GM20000 (cell line): ENCODE results near the gene WNT1.

ENCODE experiments used
- DNase-seq: peaks from one replicate; pipeline ENCODE4 v3.0.0; 2012; ENCODE audit warnings: low spot score
- CTCF ChIP-seq: IDR thresholded peaks from 2 replicates; pipeline ENCODE4 v1.5.1; 2012; ENCODE audit warnings: mild to moderate bottlenecking, control low read depth; ENCODE audit errors: extremely low read depth, missing control alignments

The WNT1 gene

GRCh38 chr12:48969833-48970701 lies 8.1 kb upstream of the WNT1 start:
- TF ChIP-seq CTCF = no peak
- peak; percentile 77 for DNase-seq

GRCh38 chr12:48970702-48971334 lies 7.3 kb upstream of the WNT1 start:
- peak; percentile 25 for DNase-seq
- TF ChIP-seq CTCF = no peak

- TF ChIP-seq CTCF = no peak
- peak; percentile 23 for DNase-seq
These were observed 5.7 kb upstream of the WNT1 start for GRCh38 chr12:48972213-48972951.

- TF ChIP-seq CTCF = no peak
- DNase-seq = peak; percentile 37
These were observed 5.1 kb upstream of the WNT1 start for GRCh38 chr12:48972952-48973483.

- DNase-seq = peak; percentile 19
These were observed 4.6 kb upstream of the WNT1 start for GRCh38 chr12:48973531-48973930.

GRCh38 chr12:48973941-48974673 lies 4.0 kb upstream of the WNT1 start:
- DNase-seq = peak; percentile 67
- peak; percentile 70 for TF ChIP-seq CTCF

More at GRCh38 chr12:48973531-48973930, 4.6 kb upstream of the WNT1 start:
- TF ChIP-seq CTCF = no peak
